Astrocyte (in vitro differentiated cells and primary cell): ENCODE measurements around the gene KRT6C.
"Not testable (repeated sequence)": the region's sequence is repeated elsewhere in the genome, so short reads cannot be mapped to it uniquely, and the experiment has no call there.

Source experiments
- EZH2 ChIP-seq: IDR thresholded peaks from 2 replicates; pipeline ENCODE4 v1.6.1; 2012; ENCODE audit warnings: mild to moderate bottlenecking, low read length, inconsistent platforms; ENCODE audit not compliant: insufficient read depth
- TF ChIP-seq, protein P1 (sequence below): IDR thresholded peaks from 2 replicates; pipeline ENCODE4 v1.5.1; 2011; ENCODE audit warnings: low read depth, mild to moderate bottlenecking, inconsistent platforms, low read length, moderate library complexity; ENCODE audit not compliant: insufficient read depth

DNA sequence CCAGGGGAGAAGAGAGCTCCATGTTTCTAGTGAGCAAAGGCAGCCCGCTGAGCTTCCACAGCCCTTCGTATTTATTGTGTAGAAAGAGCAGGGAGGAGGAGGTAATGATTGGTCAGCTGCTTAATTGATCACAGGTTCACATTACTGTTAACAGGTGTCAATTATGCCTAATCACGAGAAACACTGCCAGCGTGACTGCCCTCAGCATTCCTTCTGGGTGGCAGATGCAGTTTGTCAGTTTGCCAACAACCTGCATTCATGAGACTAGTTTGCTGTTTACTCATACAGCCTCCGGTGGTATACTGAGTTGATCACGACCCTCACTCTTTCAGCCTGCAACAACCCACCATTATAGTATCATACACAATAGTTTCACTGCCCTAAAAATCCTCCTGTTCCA, 27.0 kb upstream of the KRT6C start:
- TF ChIP-seq, protein P1, sequence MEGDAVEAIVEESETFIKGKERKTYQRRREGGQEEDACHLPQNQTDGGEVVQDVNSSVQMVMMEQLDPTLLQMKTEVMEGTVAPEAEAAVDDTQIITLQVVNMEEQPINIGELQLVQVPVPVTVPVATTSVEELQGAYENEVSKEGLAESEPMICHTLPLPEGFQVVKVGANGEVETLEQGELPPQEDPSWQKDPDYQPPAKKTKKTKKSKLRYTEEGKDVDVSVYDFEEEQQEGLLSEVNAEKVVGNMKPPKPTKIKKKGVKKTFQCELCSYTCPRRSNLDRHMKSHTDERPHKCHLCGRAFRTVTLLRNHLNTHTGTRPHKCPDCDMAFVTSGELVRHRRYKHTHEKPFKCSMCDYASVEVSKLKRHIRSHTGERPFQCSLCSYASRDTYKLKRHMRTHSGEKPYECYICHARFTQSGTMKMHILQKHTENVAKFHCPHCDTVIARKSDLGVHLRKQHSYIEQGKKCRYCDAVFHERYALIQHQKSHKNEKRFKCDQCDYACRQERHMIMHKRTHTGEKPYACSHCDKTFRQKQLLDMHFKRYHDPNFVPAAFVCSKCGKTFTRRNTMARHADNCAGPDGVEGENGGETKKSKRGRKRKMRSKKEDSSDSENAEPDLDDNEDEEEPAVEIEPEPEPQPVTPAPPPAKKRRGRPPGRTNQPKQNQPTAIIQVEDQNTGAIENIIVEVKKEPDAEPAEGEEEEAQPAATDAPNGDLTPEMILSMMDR: not testable (repeated sequence)
- not testable (repeated sequence) for TF ChIP-seq EZH2
